Activated B cell treated with CpG ODN at 0.5 μM for 24 hours (primary cell): Measurements from ENCODE around the gene FSD1. TPM values are rescaled to one million over a fixed set of nuclear protein-coding genes. Genes with fewer than 3 reads are reported as not detected.
A peak's percentile ranks its signal among the peaks of the same experiment; 100 is the strongest.
"Not testable (repeated sequence)": the region's sequence is repeated elsewhere in the genome, so short reads cannot be mapped to it uniquely, and the experiment has no call there.

Experiments
- ATAC-seq: fragments of 200-7000 bp; cut with Tn5 transposase; one replicate; pipeline ENCODE4 v1.10.0; 2021; ENCODE audit warnings: low read depth, mild to moderate bottlenecking, moderate library complexity
- CTCF ChIA-PET: fragments of 350-600 bp; sonication (Branson Sonifier 250); formaldehyde crosslinking; loops from one replicate; lab custom pipeline; 2021; ENCODE audit warnings: antibody characterized with exemption; lab: Charles Lee
- POLR2A ChIA-PET: fragments of 350-600 bp; sonication (Branson Sonifier 250); formaldehyde crosslinking; loops from one replicate; lab custom pipeline; 2021; ENCODE audit warnings: antibody characterized with exemption; lab: Charles Lee
- DNase-seq: peaks from one replicate; pipeline ENCODE4 v3.0.0; 2022
- H3K27ac Mint-ChIP-seq: one replicate; pipeline ENCODE4 v1.8.0; 2020; ENCODE audit warnings: mixed read lengths
- H3K27me3 Mint-ChIP-seq: one replicate; pipeline ENCODE4 v1.8.0; 2021; ENCODE audit warnings: mixed read lengths
- H3K36me3 Mint-ChIP-seq: one replicate; pipeline ENCODE4 v1.8.0; 2021; ENCODE audit warnings: low read depth, mixed read lengths
- H3K4me1 Mint-ChIP-seq: one replicate; pipeline ENCODE4 v1.8.0; 2021; ENCODE audit warnings: mixed read lengths
- H3K4me3 Mint-ChIP-seq: one replicate; pipeline ENCODE4 v1.8.0; 2020; ENCODE audit warnings: mild to moderate bottlenecking, mixed read lengths
- H3K9me3 Mint-ChIP-seq: one replicate; pipeline ENCODE4 v1.8.0; 2020; ENCODE audit warnings: mixed read lengths
- intact Hi-C: fragments of 100-400 bp; cut with micrococcal nuclease; formaldehyde crosslinking; loops from one replicate; pipeline ENCODE4 v1.15.1; 2024
- total RNA-seq: library from RNA; stranded (reverse); gene quantifications from 2 replicates; pipeline ENCODE4 v1.2.3, GENCODE V29; 2022
- TF ChIP-seq, protein P1 (sequence below): fragments of 200-600 bp; IDR thresholded peaks from one replicate; pipeline ENCODE4 v1.8.0; 2022; ENCODE audit warnings: antibody characterized with exemption, mild to moderate bottlenecking

FSD1 gene
- total RNA-seq, 1 donor from 2014 or later, result 2.6 TPM

DNA sequence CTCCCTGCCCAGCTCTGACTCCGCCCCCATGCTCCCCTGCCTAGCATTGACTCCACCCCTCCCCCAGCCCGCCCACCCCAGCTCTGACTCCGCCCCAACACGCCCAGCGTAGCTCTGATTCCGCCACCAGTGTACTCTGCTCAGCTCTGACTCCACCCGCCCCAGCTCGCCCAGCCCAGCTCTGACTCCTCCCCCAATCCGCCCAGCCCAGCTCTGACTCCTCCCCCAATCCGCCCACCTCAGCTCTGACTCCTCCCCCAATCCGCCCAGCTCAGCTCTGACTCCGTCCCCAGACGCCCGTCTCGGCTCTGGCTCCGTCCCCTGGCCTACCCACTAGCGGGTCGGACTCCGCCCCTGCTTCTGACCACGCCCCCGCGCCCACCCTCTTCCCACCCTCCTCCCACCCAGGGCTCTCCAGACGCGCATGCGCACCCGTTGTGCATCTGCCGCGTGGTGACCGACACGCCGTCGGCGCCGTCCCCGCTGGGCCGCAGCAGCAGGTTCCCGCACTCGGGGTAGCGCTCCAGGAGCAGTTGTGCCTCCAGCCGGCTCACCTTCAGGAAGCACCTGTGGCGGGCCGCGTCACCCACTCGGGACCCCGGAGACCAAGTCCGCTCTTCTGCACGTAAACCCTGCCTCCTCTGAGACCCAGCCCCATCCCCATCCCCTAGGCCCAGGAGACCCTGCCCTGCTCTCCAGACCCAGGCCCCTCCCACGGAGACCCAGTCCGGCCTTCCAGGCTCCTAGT is 24.0 kb downstream of the FSD1 start:
- peak overlapping the region; percentile 81 for H3K4me3 Mint-ChIP-seq

GRCh38 chr19:4328991-4329681 is 24.7 kb downstream of the FSD1 start:
- peak overlapping the region; percentile 81 for H3K4me3 Mint-ChIP-seq
- POLR2A ChIA-PET, result interaction anchor here (0.6 to 1.8 kb wide), 3 partner anchors 14 to 82 kb away, joined by 6 to 17 read pairs (median 9); partner anchors contain the start of gene MPND
- H3K27ac Mint-ChIP-seq, result peak overlapping the region; percentile 82
- intact Hi-C loops, result loop anchor here (1.0 kb wide), 1 partner anchor 13 kb away; no protein-coding TSS in a partner anchor
- H3K9me3 Mint-ChIP-seq, CTCF ChIA-PET, H3K36me3 Mint-ChIP-seq, DNase-seq, H3K27me3 Mint-ChIP-seq, ATAC-seq: not testable (repeated sequence)
- peaks cover 26% of the 10 kb centered on the region for H3K4me1 Mint-ChIP-seq

More for the DNA sequence above, 24.0 kb downstream of the FSD1 start:
- peaks cover 26% of the 10 kb centered on the region for H3K4me1 Mint-ChIP-seq
- ChIA-PET CTCF (interaction anchor here (0.9 kb wide), 1 partner anchor 62 kb away, joined by 3 read pairs; no protein-coding TSS in a partner anchor), POLR2A (interaction anchor here (0.6 to 1.4 kb wide), 5 partner anchors 15 to 143 kb away, joined by 3 to 17 read pairs (median 5); partner anchors contain the start of genes EBI3, MPND and YJU2)
- H3K36me3 Mint-ChIP-seq, result no peaks in the 10 kb centered on the region
- no peaks in the 10 kb centered on the region for H3K27me3 Mint-ChIP-seq
- intact Hi-C loops, result loop anchor here (1.0 kb wide), 1 partner anchor 14 kb away; no protein-coding TSS in a partner anchor
- TF ChIP-seq, protein P1, sequence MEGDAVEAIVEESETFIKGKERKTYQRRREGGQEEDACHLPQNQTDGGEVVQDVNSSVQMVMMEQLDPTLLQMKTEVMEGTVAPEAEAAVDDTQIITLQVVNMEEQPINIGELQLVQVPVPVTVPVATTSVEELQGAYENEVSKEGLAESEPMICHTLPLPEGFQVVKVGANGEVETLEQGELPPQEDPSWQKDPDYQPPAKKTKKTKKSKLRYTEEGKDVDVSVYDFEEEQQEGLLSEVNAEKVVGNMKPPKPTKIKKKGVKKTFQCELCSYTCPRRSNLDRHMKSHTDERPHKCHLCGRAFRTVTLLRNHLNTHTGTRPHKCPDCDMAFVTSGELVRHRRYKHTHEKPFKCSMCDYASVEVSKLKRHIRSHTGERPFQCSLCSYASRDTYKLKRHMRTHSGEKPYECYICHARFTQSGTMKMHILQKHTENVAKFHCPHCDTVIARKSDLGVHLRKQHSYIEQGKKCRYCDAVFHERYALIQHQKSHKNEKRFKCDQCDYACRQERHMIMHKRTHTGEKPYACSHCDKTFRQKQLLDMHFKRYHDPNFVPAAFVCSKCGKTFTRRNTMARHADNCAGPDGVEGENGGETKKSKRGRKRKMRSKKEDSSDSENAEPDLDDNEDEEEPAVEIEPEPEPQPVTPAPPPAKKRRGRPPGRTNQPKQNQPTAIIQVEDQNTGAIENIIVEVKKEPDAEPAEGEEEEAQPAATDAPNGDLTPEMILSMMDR, result no peak
- DNase-seq (peak; percentile 81), ATAC-seq (peak; percentile 90)
- no peaks in the 10 kb centered on the region for H3K9me3 Mint-ChIP-seq
- H3K27ac Mint-ChIP-seq, result peak overlapping the region; percentile 82

GRCh38 chr19:4329858-4330257 is 25.5 kb downstream of the FSD1 start:
- intact Hi-C loops, result no loop called here
- TF ChIP-seq, protein P1, result no peak
- H3K4me3 Mint-ChIP-seq, result no peak overlapping the region
- ATAC-seq (no peak), DNase-seq (no peak)
- H3K36me3 Mint-ChIP-seq, result no peaks in the 10 kb centered on the region
- POLR2A ChIA-PET, result interaction anchor here (0.7 to 1.8 kb wide), 2 partner anchors 13 to 760 kb away, joined by 4 to 9 read pairs; partner anchors contain the start of gene MPND
- no peak overlapping the region for H3K27ac Mint-ChIP-seq
- H3K9me3 Mint-ChIP-seq, result no peaks in the 10 kb centered on the region
- CTCF ChIA-PET, result no interaction called here
- peaks cover 26% of the 10 kb centered on the region for H3K4me1 Mint-ChIP-seq
- H3K27me3 Mint-ChIP-seq, result no peaks in the 10 kb centered on the region

- no peaks in the 10 kb centered on the region for H3K27me3 Mint-ChIP-seq
- TF ChIP-seq, protein P1, result no peak
- intact Hi-C loops, result no loop called here
- H3K36me3 Mint-ChIP-seq, result no peaks in the 10 kb centered on the region
- peaks cover 16% of the 10 kb centered on the region for H3K4me1 Mint-ChIP-seq
- no peak overlapping the region for H3K27ac Mint-ChIP-seq
- ATAC-seq (no peak), DNase-seq (no peak)
- CTCF ChIA-PET, result no interaction called here
- no peak overlapping the region for H3K4me3 Mint-ChIP-seq
- POLR2A ChIA-PET, result no interaction called here
- H3K9me3 Mint-ChIP-seq, result no peaks in the 10 kb centered on the region
Measured at GRCh38 chr19:4334929-4335570, 30.7 kb downstream of the FSD1 start.

DNA sequence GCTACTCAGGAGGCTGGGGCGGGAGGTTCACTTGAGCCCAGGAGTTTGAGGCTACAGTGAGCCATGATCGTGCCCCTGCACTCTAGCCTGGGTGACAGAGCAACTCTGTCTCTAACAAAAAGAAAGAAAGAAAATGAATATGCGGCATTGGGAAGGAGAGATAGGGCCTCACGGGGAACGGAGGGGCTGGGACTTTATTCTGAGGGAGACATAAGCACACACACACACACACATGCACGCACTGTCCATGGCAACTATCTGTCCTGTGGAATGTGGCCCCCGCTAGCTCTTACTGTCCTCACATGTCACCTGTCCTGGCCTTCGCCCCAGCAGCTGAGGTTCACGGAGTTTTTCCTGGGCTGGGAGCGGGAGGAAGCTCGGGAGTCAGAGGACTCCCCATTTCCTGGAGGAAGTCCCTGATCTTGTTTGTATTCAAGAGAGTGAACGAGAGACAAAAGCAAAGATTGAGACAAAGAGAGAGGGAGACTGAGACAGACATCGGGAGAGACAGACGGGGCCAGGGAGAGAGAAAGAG is 33.6 kb downstream of the FSD1 start:
- DNase-seq (no peak), ATAC-seq (no peak)
- TF ChIP-seq, protein P1, result no peak
- intact Hi-C loops, result no loop called here
- Mint-ChIP-seq H3K27ac (peak overlapping the region; percentile 35), H3K36me3 (peaks cover under 1% of the 10 kb centered on the region), H3K4me3 (peak overlapping the region; percentile 81), H3K4me1 (peaks cover 26% of the 10 kb centered on the region), H3K9me3 (no peaks in the 10 kb centered on the region), H3K27me3 (no peaks in the 10 kb centered on the region)
- CTCF ChIA-PET, result interaction anchor here (1.2 to 1.5 kb wide), 2 partner anchors 15 to 198 kb away, joined by 3 to 7 read pairs; no protein-coding TSS in a partner anchor
- POLR2A ChIA-PET, result no interaction called here
